Nephron (organoid): ENCODE data around the gene NAGA.
A peak's percentile ranks its signal among the peaks of the same experiment; 100 is the strongest.

Experiments used
- H3K27ac Mint-ChIP-seq, 3 experiments: 2 replicates each; pipeline ENCODE4 v1.8.0; 2020; ENCODE audit warnings: mixed read lengths in 3 of 3, mild to moderate bottlenecking in 2 of 3, moderate library complexity in 1 of 3
- H3K27me3 Mint-ChIP-seq: 2 replicates; pipeline ENCODE4 v1.8.0; 2021; ENCODE audit warnings: low read depth, mild to moderate bottlenecking, moderate library complexity, mixed read lengths
- H3K36me3 Mint-ChIP-seq: 2 replicates; pipeline ENCODE4 v1.8.0; 2020; ENCODE audit warnings: low read depth, mixed read lengths
- H3K4me1 Mint-ChIP-seq: 2 replicates; pipeline ENCODE4 v1.8.0; 2020; ENCODE audit warnings: mixed read lengths
- H3K4me3 Mint-ChIP-seq, 3 experiments: 2 replicates each; pipeline ENCODE4 v1.8.0; 2020; ENCODE audit warnings: mild to moderate bottlenecking in 3 of 3, mixed read lengths in 3 of 3, moderate library complexity in 2 of 3
- H3K9me3 Mint-ChIP-seq: 2 replicates; pipeline ENCODE4 v1.8.0; 2020; ENCODE audit warnings: mixed read lengths
- CTCF ChIP-seq, 3 experiments: fragments of 200-600 bp; sonication (generic); IDR thresholded peaks; one replicate each; pipeline ENCODE4 v1.5.0; 2021; ENCODE audit warnings: antibody characterized with exemption in 3 of 3; ENCODE audit not compliant: unreplicated experiment in 3 of 3

Gene NAGA

GRCh38 chr22:42084874-42085273, 14.3 kb upstream of the NAGA start:
- Mint-ChIP-seq H3K27ac (no peak overlapping the region), H3K9me3 (peaks cover 3% of the 10 kb centered on the region), H3K4me1 (peaks cover 26% of the 10 kb centered on the region), H3K27me3 (no peaks in the 10 kb centered on the region), H3K4me3 (peak overlapping the region in 1 of 3 experiments; percentile 30), H3K36me3 (peaks cover 61% of the 10 kb centered on the region)
- TF ChIP-seq CTCF (IDR thresholded peaks at IDR 0.05; ENCODE audit: unreplicated experiment in 3 of 3), result no peak

GRCh38 chr22:42083119-42083518, 12.5 kb upstream of the NAGA start:
- Mint-ChIP-seq H3K27ac (no peak overlapping the region), H3K27me3 (no peaks in the 10 kb centered on the region), H3K36me3 (peaks cover 48% of the 10 kb centered on the region), H3K4me3 (peak overlapping the region in 2 of 3 experiments; percentile 66 to 69), H3K9me3 (no peaks in the 10 kb centered on the region), H3K4me1 (peaks cover 31% of the 10 kb centered on the region)
- TF ChIP-seq CTCF (IDR thresholded peaks at IDR 0.05; ENCODE audit: unreplicated experiment in 3 of 3), result no peak

- Mint-ChIP-seq H3K9me3 (no peaks in the 10 kb centered on the region), H3K4me3 (peak overlapping the region; percentile 92 to 94 (median 93)), H3K4me1 (peaks cover 40% of the 10 kb centered on the region), H3K36me3 (peaks cover 29% of the 10 kb centered on the region), H3K27ac (peak overlapping the region; percentile 85 to 97 (median 96)), H3K27me3 (no peaks in the 10 kb centered on the region)
- TF ChIP-seq CTCF (IDR thresholded peaks at IDR 0.05; ENCODE audit: unreplicated experiment in 3 of 3), result no peak
Observed at GRCh38 chr22:42080287-42080686, 9.7 kb upstream of the NAGA start.

- Mint-ChIP-seq H3K36me3 (peaks cover 22% of the 10 kb centered on the region), H3K4me1 (peaks cover 45% of the 10 kb centered on the region), H3K4me3 (peak within 1 kb of the TSS; percentile 92 to 94 (median 93)), H3K9me3 (no peaks in the 10 kb centered on the region), H3K27me3 (no peaks in the 10 kb centered on the region), H3K27ac (peak within 1 kb of the TSS; percentile 85 to 97 (median 96))
- TF ChIP-seq CTCF (IDR thresholded peaks at IDR 0.05; ENCODE audit: unreplicated experiment in 3 of 3), result no peak
Observed at GRCh38 chr22:42079319-42080251, 9.0 kb upstream of the NAGA start, which contains the start of gene SMDT1. Gene SMDT1 (plus strand): TSS chr22:42079700. CDS start chr22:42079769, 69 bp downstream.

- H3K27ac Mint-ChIP-seq, result peak overlapping the region; percentile 85 to 97 (median 96)
- TF ChIP-seq CTCF (IDR thresholded peaks at IDR 0.05; ENCODE audit: unreplicated experiment in 3 of 3), result no peak
- no peaks in the 10 kb centered on the region for H3K27me3 Mint-ChIP-seq
- no peaks in the 10 kb centered on the region for H3K9me3 Mint-ChIP-seq
- peak overlapping the region; percentile 92 to 94 (median 93) for H3K4me3 Mint-ChIP-seq
- peaks cover 13% of the 10 kb centered on the region for H3K36me3 Mint-ChIP-seq
- peaks cover 45% of the 10 kb centered on the region for H3K4me1 Mint-ChIP-seq
Observed at GRCh38 chr22:42078469-42079318, 8.1 kb upstream of the NAGA start.
